ENCODE results near the gene HOXC4.

The HOXC4 gene

DNA sequence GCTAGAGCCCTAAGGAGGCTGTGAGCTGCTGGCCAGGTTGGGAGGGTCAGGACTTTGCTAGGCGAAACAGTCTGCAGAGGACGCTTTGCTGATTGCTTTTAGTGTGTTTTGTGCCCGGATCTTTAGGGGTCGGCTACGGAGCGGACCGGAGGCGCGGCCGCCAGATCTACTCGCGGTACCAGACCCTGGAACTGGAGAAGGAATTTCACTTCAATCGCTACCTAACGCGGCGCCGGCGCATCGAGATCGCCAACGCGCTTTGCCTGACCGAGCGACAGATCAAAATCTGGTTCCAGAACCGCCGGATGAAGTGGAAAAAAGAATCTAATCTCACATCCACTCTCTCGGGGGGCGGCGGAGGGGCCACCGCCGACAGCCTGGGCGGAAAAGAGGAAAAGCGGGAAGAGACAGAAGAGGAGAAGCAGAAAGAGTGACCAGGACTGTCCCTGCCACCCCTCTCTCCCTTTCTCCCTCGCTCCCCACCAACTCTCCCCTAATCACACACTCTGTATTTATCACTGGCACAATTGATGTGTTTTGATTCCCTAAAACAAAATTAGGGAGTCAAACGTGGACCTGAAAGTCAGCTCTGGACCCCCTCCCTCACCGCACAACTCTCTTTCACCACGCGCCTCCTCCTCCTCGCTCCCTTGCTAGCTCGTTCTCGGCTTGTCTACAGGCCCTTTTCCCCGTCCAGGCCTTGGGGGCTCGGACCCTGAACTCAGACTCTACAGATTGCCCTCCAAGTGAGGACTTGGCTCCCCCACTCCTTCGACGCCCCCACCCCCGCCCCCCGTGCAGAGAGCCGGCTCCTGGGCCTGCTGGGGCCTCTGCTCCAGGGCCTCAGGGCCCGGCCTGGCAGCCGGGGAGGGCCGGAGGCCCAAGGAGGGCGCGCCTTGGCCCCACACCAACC lies 23.9 kb upstream of the HOXC4 start:
- DNase-seq (ENCODE audit: low read depth in 3 of 3) = no peak

DNA sequence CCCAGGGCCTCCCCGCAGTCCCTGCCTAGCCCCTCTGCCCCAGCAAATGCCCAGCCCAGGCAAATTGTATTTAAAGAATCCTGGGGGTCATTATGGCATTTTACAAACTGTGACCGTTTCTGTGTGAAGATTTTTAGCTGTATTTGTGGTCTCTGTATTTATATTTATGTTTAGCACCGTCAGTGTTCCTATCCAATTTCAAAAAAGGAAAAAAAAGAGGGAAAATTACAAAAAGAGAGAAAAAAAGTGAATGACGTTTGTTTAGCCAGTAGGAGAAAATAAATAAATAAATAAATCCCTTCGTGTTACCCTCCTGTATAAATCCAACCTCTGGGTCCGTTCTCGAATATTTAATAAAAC lies 23.2 kb upstream of the HOXC4 start:
- no peak for DNase-seq (ENCODE audit: low read depth in 3 of 3)

DNA sequence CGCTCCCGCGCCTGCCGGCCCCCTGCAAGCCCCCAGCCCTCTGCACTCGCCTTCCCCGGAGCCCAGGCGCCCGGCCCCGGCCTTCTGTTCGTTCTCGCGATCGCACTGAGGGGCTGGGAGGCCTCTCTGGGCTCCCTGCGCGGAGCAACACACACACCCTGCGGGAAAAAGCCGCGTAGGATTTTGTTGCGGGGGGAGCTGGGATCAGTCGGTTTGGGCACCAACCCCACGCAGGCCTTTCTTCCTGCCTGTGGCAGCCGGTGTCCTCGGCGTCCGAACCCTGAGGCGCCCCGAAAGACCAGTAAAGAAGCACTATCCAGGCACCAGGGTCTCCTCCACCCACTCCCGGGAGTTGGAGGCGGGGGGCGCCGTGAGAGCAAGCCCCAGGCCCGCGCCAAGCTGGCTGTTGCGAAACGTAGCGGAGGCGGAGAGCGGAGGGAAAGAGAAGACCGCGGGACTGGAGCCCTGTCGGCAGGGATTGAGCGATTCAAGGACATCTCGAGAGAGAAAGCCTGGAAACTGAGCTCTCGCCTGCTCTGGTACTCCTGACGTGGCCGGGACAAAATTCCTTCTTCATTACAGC lies 22.7 kb upstream of the HOXC4 start:
- DNase-seq (ENCODE audit: low read depth in 3 of 3) = no peak

DNA sequence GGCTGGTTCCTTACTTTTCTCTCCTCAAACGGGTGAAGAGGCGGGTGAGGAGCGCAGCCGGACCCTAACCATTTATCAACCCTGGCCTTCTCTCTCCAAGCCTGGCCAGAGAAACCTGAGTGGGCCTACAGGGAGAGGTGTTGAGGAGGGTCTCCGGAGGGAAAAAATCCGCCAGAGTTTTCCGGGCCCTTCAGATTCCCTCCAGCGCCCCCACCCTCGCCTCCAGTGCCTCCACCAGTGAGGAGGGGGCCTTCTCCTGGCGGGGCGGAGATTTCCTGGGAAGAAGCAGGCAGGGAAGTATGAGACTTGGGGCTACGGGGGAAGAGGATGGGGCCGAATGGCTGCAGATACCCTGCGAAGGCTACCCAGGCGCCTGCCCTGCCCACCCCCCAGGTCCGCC lies 22.2 kb upstream of the HOXC4 start:
- DNase-seq (ENCODE audit: low read depth in 3 of 3) = no peak

DNA sequence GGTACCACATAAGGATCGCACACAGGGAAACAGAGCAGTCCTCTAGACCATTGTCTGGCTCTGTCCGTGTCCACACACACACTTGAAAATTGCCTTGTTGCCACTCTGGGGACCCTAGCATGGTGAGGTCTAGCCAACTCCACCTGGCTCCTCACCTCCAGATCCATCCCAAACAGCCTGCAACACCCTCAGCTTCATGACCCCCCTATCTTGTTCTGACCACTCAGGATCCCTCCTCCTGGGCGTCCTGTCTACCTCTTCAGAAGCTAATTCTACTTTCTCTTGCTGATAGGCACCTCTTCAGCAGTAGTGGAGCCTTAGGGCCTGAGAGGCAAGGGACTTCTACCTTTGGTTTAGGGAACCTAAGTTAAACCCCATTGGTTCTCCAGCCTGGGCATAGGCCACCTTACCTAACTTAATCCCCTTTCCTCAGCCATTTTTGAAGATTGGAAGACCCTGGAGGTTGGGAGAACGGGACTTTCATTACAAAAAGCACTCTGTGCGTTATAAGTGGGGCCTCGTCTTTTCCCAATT lies 21.5 kb upstream of the HOXC4 start:
- no peak for DNase-seq (ENCODE audit: low read depth in 3 of 3)

DNA sequence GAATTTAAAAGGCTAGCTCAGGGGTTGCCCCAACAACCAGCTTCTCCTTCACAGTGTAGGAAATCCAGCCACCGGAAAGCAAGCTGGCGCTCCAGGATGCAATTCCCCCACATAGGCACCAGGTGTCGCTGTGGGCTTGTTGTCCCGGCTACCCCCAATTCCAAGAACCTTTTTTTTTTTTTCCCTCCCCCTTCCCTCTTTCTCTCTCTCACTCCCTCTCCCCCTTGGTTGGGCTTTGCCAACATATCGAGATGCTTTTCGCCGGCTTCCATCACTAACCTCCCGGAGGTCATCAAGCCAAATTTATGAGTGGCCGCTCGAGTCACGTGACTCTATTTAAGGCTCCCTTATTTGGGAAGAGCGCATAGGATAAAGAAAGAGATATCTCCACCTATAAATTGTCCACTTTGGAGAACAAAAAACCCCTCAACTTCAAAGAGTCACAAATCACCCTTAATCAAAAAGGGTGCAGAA lies 21.0 kb upstream of the HOXC4 start, which contains the start of gene HOXC5:
HOXC5 (plus strand) TSS at position 424 of the 474 bp plus-strand sequence. CDS start 73 bp downstream, outside the sequence.
- peak; percentile 35 to 64 (median 37) for DNase-seq (ENCODE audit: low read depth in 3 of 3)

DNA sequence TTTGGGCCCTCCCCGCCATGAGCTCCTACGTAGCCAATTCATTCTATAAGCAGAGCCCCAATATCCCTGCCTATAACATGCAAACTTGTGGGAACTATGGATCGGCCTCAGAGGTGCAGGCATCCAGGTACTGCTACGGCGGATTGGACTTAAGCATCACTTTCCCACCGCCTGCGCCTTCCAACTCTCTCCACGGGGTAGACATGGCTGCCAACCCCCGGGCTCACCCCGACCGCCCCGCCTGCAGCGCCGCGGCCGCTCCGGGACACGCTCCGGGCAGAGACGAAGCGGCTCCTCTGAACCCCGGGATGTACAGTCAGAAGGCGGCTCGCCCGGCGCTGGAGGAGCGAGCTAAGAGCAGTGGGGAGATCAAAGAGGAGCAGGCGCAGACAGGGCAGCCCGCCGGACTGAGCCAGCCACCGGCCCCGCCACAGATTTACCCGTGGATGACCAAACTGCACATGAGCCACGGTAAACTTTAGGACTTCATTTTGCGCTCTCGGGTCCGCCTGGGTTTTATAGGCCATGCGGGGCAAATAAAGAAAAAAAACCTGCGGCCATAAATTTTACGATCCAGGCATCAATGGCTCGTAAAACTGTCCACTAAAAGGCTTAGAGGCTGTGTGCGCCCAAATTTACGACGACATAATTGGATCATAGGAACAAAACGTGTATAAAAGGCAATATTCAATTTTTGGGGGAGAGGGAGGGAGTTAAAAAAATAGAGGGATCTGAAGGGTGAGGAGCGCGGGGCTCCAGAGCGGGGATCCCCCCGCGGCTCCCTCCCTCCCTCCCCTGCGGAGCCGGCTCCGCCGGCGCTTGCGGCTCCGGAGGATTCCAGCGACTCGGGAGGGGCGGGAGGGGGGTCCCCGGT lies 20.3 kb upstream of the HOXC4 start:
- no peak for DNase-seq (ENCODE audit: low read depth in 3 of 3)

DNA sequence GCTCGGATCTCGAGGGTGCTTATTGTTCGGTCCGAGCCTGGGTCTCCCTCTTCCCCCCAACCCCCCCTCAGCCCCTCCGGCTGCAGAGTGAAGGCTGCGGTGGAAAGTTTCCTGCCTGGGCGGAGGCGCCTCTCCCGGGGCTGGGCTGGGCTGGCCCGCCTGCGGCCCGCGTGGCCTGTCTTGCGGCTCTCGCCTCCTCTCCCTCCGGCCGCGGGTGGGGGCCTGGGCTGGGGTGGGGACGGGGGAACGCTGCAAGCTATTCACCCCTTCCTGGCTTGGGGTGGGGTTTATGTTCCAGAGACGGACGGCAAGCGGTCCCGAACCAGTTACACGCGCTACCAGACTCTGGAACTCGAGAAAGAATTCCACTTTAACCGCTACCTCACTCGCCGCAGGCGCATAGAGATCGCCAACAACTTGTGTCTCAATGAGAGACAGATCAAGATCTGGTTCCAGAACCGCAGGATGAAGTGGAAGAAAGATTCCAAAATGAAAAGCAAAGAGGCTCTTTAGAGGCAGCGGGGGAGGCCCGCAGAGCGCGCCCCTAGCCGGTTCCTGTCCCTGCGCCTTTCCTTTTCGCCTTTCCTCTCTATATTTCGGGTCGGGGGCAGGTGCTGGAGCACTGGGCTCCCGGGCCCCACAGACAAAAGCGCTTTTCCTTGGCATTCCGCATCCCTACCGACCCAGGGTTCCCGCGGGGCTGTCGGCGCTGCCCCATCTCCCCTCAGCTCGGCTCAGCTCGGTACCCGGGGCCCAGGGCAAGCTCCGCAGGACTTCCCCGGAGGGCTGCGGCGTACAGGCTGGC lies 19.5 kb upstream of the HOXC4 start:
- DNase-seq (ENCODE audit: low read depth in 3 of 3) = no peak

DNA sequence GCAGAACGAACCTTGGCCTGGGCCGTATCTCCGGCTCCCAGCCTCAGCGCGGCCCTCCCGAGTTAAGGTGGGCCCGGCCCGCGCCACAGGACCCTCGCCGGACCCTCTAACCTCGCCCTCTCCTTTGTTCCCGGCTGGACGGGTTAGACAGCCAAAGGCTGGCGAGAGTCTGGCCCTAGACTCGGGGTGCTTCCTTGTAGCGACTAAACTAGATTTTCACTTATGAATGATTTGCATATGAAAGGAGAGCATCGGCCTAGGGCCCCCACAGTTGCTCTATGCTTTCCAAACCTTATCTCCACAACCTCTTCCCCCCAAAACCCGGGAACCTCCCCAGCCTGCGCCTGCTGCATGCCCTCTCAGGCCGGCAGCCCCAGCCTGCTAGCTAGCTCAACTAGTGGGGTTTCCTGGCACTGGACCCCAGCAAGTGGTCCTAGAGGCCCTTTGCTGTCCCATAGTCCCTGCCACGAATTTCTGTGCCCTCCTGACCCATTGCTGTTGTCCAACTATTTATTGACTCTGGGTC lies 18.8 kb upstream of the HOXC4 start:
- no peak for DNase-seq (ENCODE audit: low read depth in 3 of 3)

DNA sequence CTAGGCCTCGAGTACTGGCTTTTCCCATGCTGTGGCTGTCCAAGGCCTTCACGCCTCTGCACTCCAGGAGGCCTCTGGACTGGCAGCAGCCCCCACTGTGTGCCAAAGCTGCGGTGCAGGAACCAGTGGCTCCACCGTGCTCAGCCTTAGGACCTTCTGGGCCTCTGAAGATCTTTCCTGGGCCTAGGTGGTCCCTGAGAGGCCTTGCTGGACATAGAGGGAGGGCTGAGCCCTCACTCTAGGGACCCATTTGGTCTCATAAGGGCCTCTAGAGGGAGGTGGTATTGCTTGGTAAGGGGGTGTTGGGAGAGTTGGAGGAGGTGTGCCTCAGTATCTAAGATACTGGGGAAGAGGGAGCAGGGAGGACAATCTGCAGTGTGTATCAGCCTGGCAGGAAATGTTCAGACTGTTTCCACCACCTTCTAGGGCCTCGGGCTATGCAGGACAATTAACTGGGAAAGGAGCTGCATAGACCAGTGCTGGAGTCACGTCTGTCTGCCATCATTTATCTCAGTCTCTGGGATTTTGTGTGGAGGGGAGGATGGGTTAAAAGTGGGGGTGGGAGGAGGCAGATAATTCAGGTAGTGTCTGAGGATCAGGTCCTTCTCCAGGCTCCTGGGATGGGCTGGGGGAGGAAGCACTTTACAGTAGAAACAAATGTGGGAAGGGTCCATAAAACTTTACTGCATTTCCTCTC lies 17.9 kb upstream of the HOXC4 start:
- no peak for DNase-seq (ENCODE audit: low read depth in 3 of 3)

DNA sequence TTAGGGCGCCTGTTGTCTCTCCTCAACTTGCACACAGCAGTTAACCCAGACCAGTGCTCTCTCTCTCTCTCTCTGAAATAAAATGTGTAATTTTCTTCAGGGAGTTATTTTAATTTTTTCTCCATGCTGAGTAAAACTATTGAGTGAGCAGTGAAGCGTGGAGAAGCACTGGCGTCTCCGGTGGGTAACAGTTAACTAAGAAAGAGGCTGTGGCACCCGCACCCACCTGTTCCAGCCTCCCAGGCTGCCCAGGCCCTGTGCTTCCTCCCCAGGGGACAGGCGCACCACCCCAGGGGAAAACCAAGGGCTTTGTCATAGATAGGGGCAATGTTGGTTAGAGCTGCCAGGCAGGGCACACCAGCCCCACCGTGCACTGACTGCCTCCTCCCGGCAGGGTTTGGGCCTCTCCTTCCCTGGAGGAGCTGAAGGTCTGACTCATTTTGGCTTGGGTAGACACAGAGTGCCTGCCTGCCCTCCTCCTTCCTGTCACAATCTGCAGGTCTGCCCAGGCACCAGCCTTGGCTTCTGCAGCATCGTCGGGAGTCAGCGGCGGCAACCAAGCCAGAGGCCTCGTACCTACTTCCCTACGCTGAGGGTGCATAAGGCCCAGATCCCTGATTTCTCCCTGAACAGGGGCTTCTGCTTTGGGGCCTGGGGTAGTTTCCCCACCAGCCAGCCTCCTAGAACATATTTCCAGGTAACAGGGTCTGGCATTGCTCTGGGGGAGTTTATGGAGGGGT lies 16.8 kb upstream of the HOXC4 start:
- DNase-seq (ENCODE audit: low read depth in 3 of 3) = no peak

DNA sequence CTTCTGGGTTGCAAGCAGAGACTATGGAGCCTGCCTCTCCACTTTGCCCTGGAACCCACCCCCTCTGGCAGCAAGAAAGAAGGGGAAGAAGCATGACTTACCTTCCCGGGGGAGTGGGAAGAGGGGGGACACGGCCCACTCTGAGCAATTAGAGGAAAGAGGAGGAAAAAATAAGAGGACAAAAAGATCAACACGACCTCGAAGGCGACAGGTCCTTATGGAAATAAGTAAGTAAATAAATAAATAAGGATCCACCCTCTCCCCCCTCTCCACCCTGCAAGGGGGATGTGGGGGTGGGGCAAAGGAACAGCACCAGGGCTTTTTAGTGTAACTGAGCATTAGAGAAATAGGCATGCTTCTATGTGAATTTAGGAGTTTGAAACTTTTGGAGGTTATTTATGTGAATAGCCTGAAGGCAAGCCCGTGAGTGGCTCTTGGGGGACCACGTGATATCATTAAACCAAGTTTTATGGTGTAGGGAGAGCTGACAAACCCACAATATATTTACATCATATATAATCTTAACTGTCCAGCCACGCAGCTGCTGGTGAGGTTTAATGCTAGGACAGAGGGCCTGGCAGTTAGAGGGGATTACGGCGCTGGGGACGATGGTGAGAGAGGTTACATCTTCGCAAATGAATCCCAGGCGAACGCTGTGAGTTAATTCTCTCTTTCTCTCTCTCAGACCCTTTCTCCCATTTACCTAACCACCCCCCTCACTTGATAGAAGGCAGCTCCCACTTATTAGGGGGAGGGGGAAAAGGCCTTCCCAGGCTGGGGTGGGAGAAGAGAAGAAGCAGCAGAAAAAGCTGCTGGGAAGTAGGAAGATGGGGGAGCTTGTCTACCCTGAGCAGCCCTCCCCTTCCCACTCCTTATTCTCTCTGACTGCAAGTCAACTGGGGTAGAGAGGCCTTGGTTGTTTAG lies 16.0 kb upstream of the HOXC4 start:
- DNase-seq (ENCODE audit: low read depth in 3 of 3) = no peak

DNA sequence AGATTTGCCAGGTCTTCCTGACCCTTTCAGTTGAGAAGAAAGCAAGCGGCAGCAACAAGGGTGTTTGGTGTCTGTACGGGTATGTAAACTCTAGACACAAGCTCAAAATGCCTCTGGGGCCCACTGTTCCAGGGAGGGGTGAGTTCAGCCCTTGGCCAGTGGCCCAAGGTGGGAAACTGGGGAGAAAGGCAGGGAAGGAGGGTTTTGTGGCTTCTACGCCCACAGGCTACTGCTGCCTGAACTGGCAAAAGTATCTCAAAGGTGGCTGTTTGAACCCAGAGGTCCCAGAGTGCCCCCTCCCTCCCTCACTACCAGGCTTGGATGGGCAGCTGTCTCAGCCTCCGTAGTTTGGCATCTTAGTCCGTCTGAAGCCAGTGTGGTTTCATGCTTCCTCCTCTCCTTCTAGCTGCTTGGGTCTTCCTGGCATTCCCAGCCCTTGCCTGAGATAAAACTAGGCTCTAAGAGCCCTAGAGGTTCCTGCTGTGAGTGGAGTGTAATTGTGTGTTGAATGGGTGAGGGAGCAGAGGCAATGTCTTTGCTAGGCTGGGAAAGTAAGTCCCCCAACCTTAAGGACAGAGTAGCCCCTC lies 15.3 kb upstream of the HOXC4 start:
- no peak for DNase-seq (ENCODE audit: low read depth in 3 of 3)

DNA sequence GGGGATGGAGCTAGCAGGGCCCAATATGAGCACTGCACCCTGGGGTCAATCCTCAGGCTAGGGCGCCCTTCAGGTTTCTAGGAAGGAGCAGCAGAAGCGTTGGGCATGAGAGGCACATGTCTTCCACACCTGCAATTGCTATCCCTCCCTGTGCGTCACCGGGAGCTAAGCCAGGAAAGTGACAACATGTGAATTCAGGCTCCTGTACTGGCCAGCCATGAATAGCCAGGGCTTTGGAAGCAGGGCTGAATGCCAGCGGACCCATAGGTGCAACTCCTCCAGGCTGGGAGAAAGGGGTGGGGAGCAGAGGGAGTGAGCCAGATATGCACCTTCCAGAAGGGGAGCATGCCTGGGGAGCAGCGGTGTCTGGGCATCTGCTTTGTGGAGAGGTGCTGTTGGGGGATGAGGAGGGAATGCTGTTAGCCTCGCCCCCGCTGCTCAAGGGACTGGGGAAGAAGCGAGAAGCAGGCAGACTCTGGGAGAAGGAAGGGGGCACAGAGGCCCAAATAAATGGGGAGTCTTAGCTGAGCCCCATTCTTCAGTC lies 14.7 kb upstream of the HOXC4 start:
- no peak for DNase-seq (ENCODE audit: low read depth in 3 of 3)

DNA sequence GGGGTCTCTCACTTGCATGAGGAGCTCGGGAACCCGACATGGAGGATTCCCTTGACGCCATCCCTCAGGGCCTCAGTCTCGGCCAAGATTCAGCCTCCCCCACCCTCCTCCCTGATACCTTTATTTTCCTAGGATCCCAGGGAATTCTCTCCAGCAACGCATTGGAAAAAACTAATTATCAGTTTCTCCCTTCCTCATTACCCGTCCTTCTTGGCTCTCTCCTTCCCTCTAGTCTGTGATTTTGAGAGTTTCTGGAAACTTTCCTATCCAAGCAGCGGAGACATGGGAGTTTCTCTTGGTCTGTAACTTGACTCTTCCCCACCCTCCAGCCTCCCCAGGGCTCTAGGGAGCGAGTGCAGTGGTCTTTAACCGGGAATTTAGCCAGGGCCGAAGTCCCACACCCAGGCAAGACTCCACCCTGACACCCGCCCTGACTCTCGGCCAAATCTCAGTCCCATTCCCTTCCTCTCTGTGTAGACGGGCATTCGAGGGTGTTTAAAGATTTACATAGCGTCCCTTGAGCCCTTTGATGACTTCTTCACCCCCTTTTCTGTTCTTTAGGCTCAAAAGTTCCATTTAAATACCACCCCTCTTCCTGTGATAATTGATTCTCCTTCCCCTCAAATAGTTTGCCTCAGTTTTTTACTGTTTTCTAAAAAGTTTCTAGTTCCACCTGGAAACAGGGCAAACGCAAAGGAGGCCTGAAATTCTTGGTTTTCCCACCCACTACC lies 14.1 kb upstream of the HOXC4 start:
- no peak for DNase-seq (ENCODE audit: low read depth in 3 of 3)

DNA sequence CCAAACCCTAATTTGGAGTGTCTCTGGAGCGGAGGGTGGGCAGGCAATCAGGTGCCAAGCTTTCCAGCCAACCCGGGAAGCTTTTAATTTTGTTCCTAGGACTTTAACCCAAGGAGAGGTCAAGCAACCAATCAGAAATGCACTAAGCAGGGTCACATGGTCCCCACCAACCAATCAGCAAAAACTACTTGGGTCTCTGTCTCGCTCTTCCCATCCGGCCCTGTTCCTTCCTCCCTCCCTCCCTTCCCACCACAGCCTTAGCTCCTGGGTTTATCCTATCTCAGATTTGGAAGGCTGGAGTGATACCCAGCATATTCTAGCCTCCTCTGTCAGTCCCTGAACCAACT lies 13.5 kb upstream of the HOXC4 start:
- DNase-seq (ENCODE audit: low read depth in 3 of 3) = no peak

DNA sequence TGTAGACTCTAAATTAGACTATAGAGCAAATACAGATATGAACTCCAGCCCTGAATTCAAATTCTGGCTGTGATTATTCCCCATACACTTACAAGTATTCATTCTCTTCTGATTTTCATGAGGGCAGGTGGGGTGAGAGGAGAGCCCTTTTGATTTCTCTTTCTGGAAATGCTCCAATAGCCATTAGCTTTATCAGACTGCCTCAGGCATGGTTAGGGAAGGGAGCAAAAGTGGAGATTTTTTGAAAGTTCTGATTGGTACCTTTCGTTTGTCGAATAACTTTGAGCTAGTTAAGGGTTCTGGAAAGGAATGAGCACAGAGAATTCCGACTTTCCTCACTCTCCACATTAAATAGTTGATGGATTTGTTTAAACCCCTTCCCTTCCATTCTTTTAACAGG lies 13.0 kb upstream of the HOXC4 start:
- no peak for DNase-seq (ENCODE audit: low read depth in 3 of 3)
